WI38 (cell line): Measurements from ENCODE around the gene PAM.
"Not testable (repeated sequence)": the region's sequence is repeated elsewhere in the genome, so short reads cannot be mapped to it uniquely, and the experiment has no call there.

ENCODE experiments used
- H3K4me3 ChIP-seq: 2 replicates; pipeline ENCODE4 v1.5.1; 2011; ENCODE audit warnings: low read depth, mild to moderate bottlenecking, control low read depth, low read length
- TF ChIP-seq, protein P1 (sequence below): IDR thresholded peaks from 2 replicates; pipeline ENCODE4 v1.5.1; 2012; ENCODE audit warnings: low read depth, mild to moderate bottlenecking, control low read depth, low read length

The PAM gene

DNA sequence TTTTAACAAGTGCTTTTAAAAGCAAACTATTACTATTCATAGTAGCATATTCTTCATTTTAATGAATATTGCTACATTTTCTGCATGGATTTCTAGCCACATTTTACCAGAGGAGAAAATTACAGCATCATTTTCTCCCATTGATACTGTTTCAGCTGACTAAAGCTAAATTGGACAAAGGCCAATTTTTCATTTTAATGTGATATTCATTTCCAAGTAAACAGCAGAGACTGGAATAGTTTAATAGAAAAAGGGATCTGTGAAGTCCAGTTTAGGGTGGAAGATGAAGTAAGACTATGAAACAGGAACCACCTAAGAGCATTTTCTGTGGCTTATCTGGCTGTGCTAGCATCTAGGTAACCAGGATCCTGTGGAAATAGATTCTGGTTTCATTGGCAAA, 236.7 kb downstream of the PAM start:
- TF ChIP-seq, protein P1, sequence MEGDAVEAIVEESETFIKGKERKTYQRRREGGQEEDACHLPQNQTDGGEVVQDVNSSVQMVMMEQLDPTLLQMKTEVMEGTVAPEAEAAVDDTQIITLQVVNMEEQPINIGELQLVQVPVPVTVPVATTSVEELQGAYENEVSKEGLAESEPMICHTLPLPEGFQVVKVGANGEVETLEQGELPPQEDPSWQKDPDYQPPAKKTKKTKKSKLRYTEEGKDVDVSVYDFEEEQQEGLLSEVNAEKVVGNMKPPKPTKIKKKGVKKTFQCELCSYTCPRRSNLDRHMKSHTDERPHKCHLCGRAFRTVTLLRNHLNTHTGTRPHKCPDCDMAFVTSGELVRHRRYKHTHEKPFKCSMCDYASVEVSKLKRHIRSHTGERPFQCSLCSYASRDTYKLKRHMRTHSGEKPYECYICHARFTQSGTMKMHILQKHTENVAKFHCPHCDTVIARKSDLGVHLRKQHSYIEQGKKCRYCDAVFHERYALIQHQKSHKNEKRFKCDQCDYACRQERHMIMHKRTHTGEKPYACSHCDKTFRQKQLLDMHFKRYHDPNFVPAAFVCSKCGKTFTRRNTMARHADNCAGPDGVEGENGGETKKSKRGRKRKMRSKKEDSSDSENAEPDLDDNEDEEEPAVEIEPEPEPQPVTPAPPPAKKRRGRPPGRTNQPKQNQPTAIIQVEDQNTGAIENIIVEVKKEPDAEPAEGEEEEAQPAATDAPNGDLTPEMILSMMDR, result no peak
- no peak overlapping the region for H3K4me3 ChIP-seq

GRCh38 chr5:102996011-102996575, 241.0 kb downstream of the PAM start:
- TF ChIP-seq, protein P1, result no peak

GRCh38 chr5:102998224-102998623, 243.1 kb downstream of the PAM start:
- TF ChIP-seq, protein P1, result no peak
- no peak overlapping the region for H3K4me3 ChIP-seq

More at GRCh38 chr5:102996011-102996575, 241.0 kb downstream of the PAM start:
- H3K4me3 ChIP-seq, result no peak overlapping the region

GRCh38 chr5:102999191-102999590, 244.1 kb downstream of the PAM start:
- TF ChIP-seq, protein P1, result no peak
- H3K4me3 ChIP-seq, result no peak overlapping the region

DNA sequence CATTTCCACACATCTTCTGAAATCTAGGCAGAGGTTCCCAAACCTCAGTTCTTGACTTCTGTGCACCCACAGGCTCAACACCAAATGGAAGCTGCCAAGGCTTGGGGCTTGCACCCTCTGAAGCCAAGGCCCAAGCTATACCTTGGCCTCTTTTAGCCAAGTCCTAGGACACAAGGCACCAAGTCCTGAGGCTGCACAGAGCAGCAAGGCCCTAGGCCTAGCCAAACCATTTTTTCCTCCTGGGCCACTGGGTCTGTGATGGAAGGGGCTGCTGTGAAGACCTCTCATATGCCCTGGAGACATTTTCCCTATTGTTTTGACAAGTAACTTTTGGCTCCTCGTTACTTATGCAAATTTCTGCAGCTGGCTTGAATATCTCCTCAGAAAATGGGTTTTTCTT, 244.5 kb downstream of the PAM start:
- not testable (repeated sequence) for H3K4me3 ChIP-seq

DNA sequence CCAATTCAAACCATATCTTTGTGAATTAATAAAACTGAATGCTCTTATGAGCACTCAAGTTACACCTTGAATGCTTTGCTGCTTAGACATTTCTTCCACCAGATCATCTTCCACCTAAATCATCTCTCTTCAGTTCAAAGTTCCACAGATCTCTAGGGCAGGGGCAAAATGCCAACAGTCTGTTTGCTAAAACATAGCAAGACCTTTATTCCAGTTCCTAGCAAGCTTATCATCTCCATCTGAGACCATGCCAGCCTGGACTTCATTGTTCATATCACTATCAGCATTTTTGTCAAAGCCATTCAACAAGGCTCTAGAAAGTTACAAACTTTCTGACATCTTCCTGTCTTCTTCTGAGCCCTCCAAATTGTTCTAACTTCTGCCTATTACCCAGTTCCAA, 245.0 kb downstream of the PAM start:
- no peak overlapping the region for H3K4me3 ChIP-seq
- TF ChIP-seq, protein P1, result no peak

- no peak overlapping the region for H3K4me3 ChIP-seq
- TF ChIP-seq, protein P1, result no peak
These were observed 248.8 kb downstream of the PAM start for GRCh38 chr5:103003872-103004271.

GRCh38 chr5:103005276-103005675, 250.2 kb downstream of the PAM start:
- TF ChIP-seq, protein P1, result no peak
- no peak overlapping the region for H3K4me3 ChIP-seq
